T-cell (primary cell): ENCODE measurements around the gene HTR6. TPM values are rescaled to one million over a fixed set of nuclear protein-coding genes. Genes with fewer than 3 reads are reported as not detected.
"Not testable (repeated sequence)": the region's sequence is repeated elsewhere in the genome, so short reads cannot be mapped to it uniquely, and the experiment has no call there.

Source experiments
- ATAC-seq, 4 experiments: fragments of 200-7000 bp in 3 of 4; fragments of 150-1000 bp in 1 of 4; cut with Tn5 transposase; replicated peaks in 1 of 4; 1 replicate in 3 of 4; 2 replicates in 1 of 4; pipeline ENCODE4 v1.10.0; 2021; ENCODE audit warnings: moderate library complexity in 3 of 4, mild to moderate bottlenecking in 2 of 4, moderate number of reproducible peaks in 1 of 4
- CTCF ChIA-PET, 2 donors: fragments of 300-600 bp; sonication (Branson Sonifier 250); formaldehyde crosslinking; loops; one replicate each; lab custom pipeline; 2022; ENCODE audit warnings: antibody characterized with exemption in 2 of 2; lab: Charles Lee
- POLR2A ChIA-PET, 2 donors: fragments of 300-600 bp; sonication (Branson Sonifier 250); formaldehyde crosslinking; loops; one replicate each; lab custom pipeline; 2022; ENCODE audit warnings: antibody characterized with exemption in 2 of 2; lab: Charles Lee
- DNase-seq, 35 experiments: peaks; one replicate each; pipeline versions ENCODE4 v3.0.0 to v3.0.0-alpha.2; 2013 to 2023
- H3K27ac ChIP-seq: one replicate; pipeline ENCODE4 v1.5.1; 2013; ENCODE audit warnings: low read length
- H3K27me3 ChIP-seq, 2 experiments: replicated peaks in 1 of 2; 1 replicate in 1 of 2; 2 replicates in 1 of 2; pipeline versions ENCODE4 v1.6.1 to v1.7.0; 2013; ENCODE audit warnings: low read length in 1 of 2, mixed read lengths in 1 of 2; ENCODE audit not compliant: control insufficient read depth in 2 of 2, insufficient read depth in 2 of 2; ENCODE audit errors: extremely low read depth in 1 of 2
- H3K36me3 ChIP-seq, 2 donors: 1 replicate in 1 of 2; 2 replicates in 1 of 2; pipeline versions ENCODE4 v1.6.1 to v1.7.0; 2013; ENCODE audit warnings: low read length in 1 of 2; ENCODE audit not compliant: control insufficient read depth in 2 of 2, insufficient read depth in 1 of 2; ENCODE audit errors: extremely low read depth in 1 of 2
- H3K4me1 ChIP-seq, 2 experiments: 1 replicate in 1 of 2; 2 replicates in 1 of 2; pipeline versions ENCODE4 v1.6.1 to v1.7.0; 2013; ENCODE audit warnings: low read length in 2 of 2, mixed read lengths in 1 of 2; ENCODE audit not compliant: insufficient read depth in 2 of 2, control insufficient read depth in 1 of 2; ENCODE audit errors: extremely low read depth in 1 of 2
- H3K4me3 ChIP-seq, 2 donors: 1 replicate in 1 of 2; 2 replicates in 1 of 2; pipeline versions ENCODE4 v1.5.1 to v1.7.0; 2013; ENCODE audit warnings: mild to moderate bottlenecking in 2 of 2, low read length in 1 of 2, moderate library complexity in 1 of 2; ENCODE audit not compliant: control insufficient read depth in 1 of 2; ENCODE audit errors: extremely low read depth in 1 of 2
- H3K9me3 ChIP-seq: 2 replicates; pipeline ENCODE4 v1.7.0; 2013
- H3K27ac Mint-ChIP-seq, 2 donors: one replicate each; pipeline ENCODE4 v1.8.0; 2020 to 2021; ENCODE audit warnings: mild to moderate bottlenecking in 2 of 2, mixed read lengths in 2 of 2
- H3K27me3 Mint-ChIP-seq, 2 donors: one replicate each; pipeline ENCODE4 v1.8.0; 2021 to 2022; ENCODE audit warnings: mixed read lengths in 2 of 2
- H3K36me3 Mint-ChIP-seq: one replicate; pipeline ENCODE4 v1.8.0; 2021; ENCODE audit warnings: mixed read lengths
- H3K4me1 Mint-ChIP-seq, 3 donors: one replicate each; pipeline ENCODE4 v1.8.0; 2020 to 2022; ENCODE audit warnings: mixed read lengths in 3 of 3, mild to moderate bottlenecking in 1 of 3
- H3K4me3 Mint-ChIP-seq, 3 donors: one replicate each; pipeline ENCODE4 v1.8.0; 2020 to 2022; ENCODE audit warnings: mild to moderate bottlenecking in 3 of 3, mixed read lengths in 3 of 3, moderate library complexity in 3 of 3
- H3K9me3 Mint-ChIP-seq, 3 donors: one replicate each; pipeline ENCODE4 v1.8.0; 2020 to 2022; ENCODE audit warnings: mixed read lengths in 3 of 3
- WGBS: methylation state at CpG from one replicate; pipeline ENCODE4 v1.1.5; 2013; ENCODE audit warnings: missing lambda C conversion rate; ENCODE audit not compliant: insufficient coverage; 5-methylcytosine and 5-hydroxymethylcytosine counted together
- total RNA-seq, 35 experiments: library from RNA in 6 of 35; stranded (reverse) in 6 of 35; fragments of 120-200 nt in 1 of 35; gene quantifications; one replicate each; pipeline versions ENCODE4 v1.2.1 to v1.2.4 and lab custom pipeline; 2013 to 2026

HTR6 gene
- total RNA-seq, 5 donors from 2014 or later (not counting 1 experiment from before 2014, with no cell fraction given), result 0.16 to 0.90 (median 0.19) TPM

- WGBS, result no CpG with 5 or more reads among the region's 4 CpGs
- Mint-ChIP-seq H3K27ac (no peak overlapping the region), H3K27me3 (no peaks in the 10 kb centered on the region), H3K4me3 (no peak overlapping the region), H3K36me3 (peaks cover 35% of the 10 kb centered on the region), H3K9me3 (no peaks in the 10 kb centered on the region), H3K4me1 (no peaks in the 10 kb centered on the region)
- Histone ChIP-seq H3K4me3 (no peak overlapping the region), H3K27me3 (no peaks in the 10 kb centered on the region), H3K9me3 (no peaks in the 10 kb centered on the region), H3K27ac (no peak overlapping the region), H3K36me3 (peaks cover 12 to 44% of the 10 kb centered on the region in 2 donors), H3K4me1 (no peaks in the 10 kb centered on the region)
- no peak for ATAC-seq
- POLR2A ChIA-PET, result no interaction called here
- DNase-seq, result no peak
- CTCF ChIA-PET, result no interaction called here
These were observed 35.3 kb upstream of the HTR6 start for GRCh38 chr1:19629357-19629756.

- peaks cover 12 to 36% of the 10 kb centered on the region in 2 donors for H3K36me3 ChIP-seq
- H3K27ac Mint-ChIP-seq, POLR2A ChIA-PET, H3K9me3 ChIP-seq, H3K27me3 Mint-ChIP-seq, H3K27ac ChIP-seq, H3K4me1 ChIP-seq, DNase-seq, H3K4me1 Mint-ChIP-seq, H3K27me3 ChIP-seq, ATAC-seq, H3K4me3 ChIP-seq, H3K4me3 Mint-ChIP-seq, H3K9me3 Mint-ChIP-seq: not testable (repeated sequence)
- WGBS, result no CpG with 5 or more reads among the region's 1 CpG
- CTCF ChIA-PET, result interaction anchor here in 1 of 2 donors (1.2 kb wide), 1 partner anchor 33 kb away, joined by 5 read pairs; a partner anchor contains a TSS
- peaks cover 29% of the 10 kb centered on the region for H3K36me3 Mint-ChIP-seq
These were observed 34.5 kb upstream of the HTR6 start for GRCh38 chr1:19630192-19630591.

GRCh38 chr1:19630720-19631395 is 33.8 kb upstream of the HTR6 start:
- CTCF ChIA-PET, result interaction anchor here (0.6 to 1.2 kb wide), 3 partner anchors 34 to 90 kb away, joined by 3 to 5 read pairs (median 3); a partner anchor contains a TSS
- Histone ChIP-seq H3K36me3 (peaks cover 12 to 32% of the 10 kb centered on the region in 2 donors), H3K27me3 (no peaks in the 10 kb centered on the region), H3K4me1 (no peaks in the 10 kb centered on the region), H3K27ac (no peak overlapping the region), H3K9me3 (no peaks in the 10 kb centered on the region), H3K4me3 (no peak overlapping the region)
- H3K4me1 Mint-ChIP-seq, result no peaks in the 10 kb centered on the region
- POLR2A ChIA-PET, result interaction anchor here in 1 of 2 donors (0.6 kb wide), 2 partner anchors 16 to 63 kb away, joined by 3 to 5 read pairs; no protein-coding TSS in a partner anchor
- H3K27me3 Mint-ChIP-seq, result no peaks in the 10 kb centered on the region
- DNase-seq, result no peak
- H3K9me3 Mint-ChIP-seq, result no peaks in the 10 kb centered on the region
- WGBS, result no CpG with 5 or more reads among the region's 6 CpGs
- H3K4me3 Mint-ChIP-seq, result no peak overlapping the region
- no peak for ATAC-seq
- H3K36me3 Mint-ChIP-seq, result peaks cover 27% of the 10 kb centered on the region
- H3K27ac Mint-ChIP-seq, result no peak overlapping the region

- Mint-ChIP-seq H3K36me3 (peaks cover 15% of the 10 kb centered on the region), H3K27me3 (no peaks in the 10 kb centered on the region), H3K9me3 (no peaks in the 10 kb centered on the region), H3K27ac (no peak overlapping the region), H3K4me1 (no peaks in the 10 kb centered on the region), H3K4me3 (no peak overlapping the region)
- H3K36me3 ChIP-seq, result peaks cover 2 to 18% of the 10 kb centered on the region in 2 donors
- DNase-seq (no peak), ATAC-seq (no peak)
- no peaks in the 10 kb centered on the region for H3K9me3 ChIP-seq
- no peaks in the 10 kb centered on the region for H3K27me3 ChIP-seq
- H3K4me1 ChIP-seq, result no peaks in the 10 kb centered on the region
- no peak overlapping the region for H3K27ac ChIP-seq
- CTCF ChIA-PET, result interaction anchor here in 1 of 2 donors (0.6 kb wide), 1 partner anchor 21 kb away, joined by 8 read pairs; no protein-coding TSS in a partner anchor
- no peak overlapping the region for H3K4me3 ChIP-seq
- WGBS, result no CpG with 5 or more reads among the region's 2 CpGs
- POLR2A ChIA-PET, result no interaction called here
These were observed 32.5 kb upstream of the HTR6 start for GRCh38 chr1:19632211-19632610.

GRCh38 chr1:19633106-19633505 is 31.6 kb upstream of the HTR6 start:
- H3K4me1 ChIP-seq, result no peaks in the 10 kb centered on the region
- H3K9me3 ChIP-seq, result no peaks in the 10 kb centered on the region
- no peak overlapping the region for H3K27ac Mint-ChIP-seq
- no peak overlapping the region for H3K4me3 ChIP-seq
- no peaks in the 10 kb centered on the region for H3K27me3 Mint-ChIP-seq
- DNase-seq (no peak), ATAC-seq (no peak)
- H3K27me3 ChIP-seq, result no peaks in the 10 kb centered on the region
- CTCF ChIA-PET, result no interaction called here
- POLR2A ChIA-PET, result no interaction called here
- H3K36me3 ChIP-seq, result peaks cover 0 to 10% of the 10 kb centered on the region in 2 donors
- H3K4me1 Mint-ChIP-seq, result no peaks in the 10 kb centered on the region
- H3K27ac ChIP-seq, result no peak overlapping the region
- H3K9me3 Mint-ChIP-seq, result no peaks in the 10 kb centered on the region
- no CpG with 5 or more reads among the region's 2 CpGs for WGBS
- no peak overlapping the region for H3K4me3 Mint-ChIP-seq
- peaks cover 9% of the 10 kb centered on the region for H3K36me3 Mint-ChIP-seq

- POLR2A ChIA-PET, H3K4me1 Mint-ChIP-seq, H3K4me3 Mint-ChIP-seq, H3K27ac Mint-ChIP-seq, DNase-seq, H3K4me3 ChIP-seq, H3K9me3 Mint-ChIP-seq, H3K9me3 ChIP-seq, H3K36me3 Mint-ChIP-seq, H3K27ac ChIP-seq, H3K4me1 ChIP-seq, ATAC-seq, H3K27me3 Mint-ChIP-seq, H3K36me3 ChIP-seq, H3K27me3 ChIP-seq: not testable (repeated sequence)
- CTCF ChIA-PET, result interaction anchor here in 1 of 2 donors (0.6 kb wide), 1 partner anchor 367 kb away, joined by 4 read pairs; no protein-coding TSS in a partner anchor
- 91% methylated on average over 6 of the region's 9 CpGs for WGBS
These were observed 29.6 kb upstream of the HTR6 start for GRCh38 chr1:19635064-19635463.
